Measurements from ENCODE around the gene LRP8.
"Not testable (repeated sequence)": the region's sequence is repeated elsewhere in the genome, so short reads cannot be mapped to it uniquely, and the experiment has no call there.

Gene LRP8

DNA sequence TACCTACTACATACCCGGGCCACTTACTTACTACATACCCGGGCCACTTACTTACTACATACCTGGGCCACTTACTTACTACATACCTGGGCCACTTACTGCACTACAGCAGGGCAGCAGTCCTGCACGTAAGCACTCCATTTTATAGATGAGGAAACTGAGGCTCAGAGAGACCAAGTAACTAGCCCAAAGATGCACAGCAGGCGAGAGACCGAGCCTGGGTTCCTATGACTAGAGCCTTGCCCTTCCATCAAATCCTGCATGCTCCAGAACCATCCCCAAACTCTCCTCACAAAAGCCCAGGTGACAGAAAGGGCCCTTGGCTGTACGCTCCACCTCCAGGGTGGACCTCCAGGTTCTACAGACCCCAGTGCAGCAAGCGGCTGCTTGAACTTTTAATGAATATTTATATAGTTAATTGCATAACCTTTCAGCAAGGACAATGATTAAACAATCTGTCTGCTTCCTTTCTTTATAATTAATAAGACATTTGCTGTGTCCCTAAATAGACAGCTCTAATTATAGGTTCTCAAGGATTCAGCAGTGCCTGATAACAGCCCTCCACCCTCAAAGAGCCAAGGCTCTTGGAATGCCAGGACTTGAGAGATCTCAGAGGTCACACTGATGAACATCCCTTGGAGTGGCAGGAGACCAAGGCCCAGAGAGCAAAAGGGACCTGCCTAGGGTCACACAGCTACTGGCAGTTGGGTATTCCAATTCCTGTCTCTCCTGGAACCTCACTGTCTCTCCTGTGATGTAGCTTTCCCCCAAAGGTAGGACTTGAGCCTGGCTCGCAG is 43.4 kb downstream of the LRP8 start:
- Histone ChIP-seq H2AFZ (ENCODE audit: low read length) (no peak overlapping the region), H3K27me3 (replicated peaks; ENCODE audit: insufficient read depth, low read length) (no peaks in the 10 kb centered on the region), H3K36me3 (replicated peaks; ENCODE audit: insufficient read depth, low read length) (no peaks in the 10 kb centered on the region; the same call in none of the 2 replicates), H3K27ac (ENCODE audit: low read length) (no peak overlapping the region), H3F3A (ENCODE audit: insufficient read depth, low read length) (no peaks in the 10 kb centered on the region), H3K9me2 (replicated peaks; ENCODE audit: insufficient read depth, low read length) (no peaks in the 10 kb centered on the region), H3K9ac (ENCODE audit: low read length) (no peak overlapping the region), H3K4me3 (ENCODE audit: low read length) (no peak overlapping the region), H3K4me1 (ENCODE audit: low read length) (no peaks in the 10 kb centered on the region), H4K20me1 (ENCODE audit: insufficient read depth, low read length) (no peaks in the 10 kb centered on the region), H3K9me3 (replicated peaks; ENCODE audit: insufficient read depth, low read length) (no peaks in the 10 kb centered on the region), H3K4me2 (ENCODE audit: low read depth, low read length) (no peak overlapping the region), H3K79me2 (ENCODE audit: low read length) (no peaks in the 10 kb centered on the region)
- no peak for DNase-seq
- no peak for TF ChIP-seq CTCF (IDR thresholded peaks at IDR 0.05; ENCODE audit: low read length)
- TF ChIP-seq EZH2 (optimal IDR thresholded peaks at IDR 0.05; ENCODE audit: low read depth, low read length) = no peak
- TF ChIP-seq EZH2phosphoT487 (IDR thresholded peaks at IDR 0.05; ENCODE audit: low read length) = no peak

DNA sequence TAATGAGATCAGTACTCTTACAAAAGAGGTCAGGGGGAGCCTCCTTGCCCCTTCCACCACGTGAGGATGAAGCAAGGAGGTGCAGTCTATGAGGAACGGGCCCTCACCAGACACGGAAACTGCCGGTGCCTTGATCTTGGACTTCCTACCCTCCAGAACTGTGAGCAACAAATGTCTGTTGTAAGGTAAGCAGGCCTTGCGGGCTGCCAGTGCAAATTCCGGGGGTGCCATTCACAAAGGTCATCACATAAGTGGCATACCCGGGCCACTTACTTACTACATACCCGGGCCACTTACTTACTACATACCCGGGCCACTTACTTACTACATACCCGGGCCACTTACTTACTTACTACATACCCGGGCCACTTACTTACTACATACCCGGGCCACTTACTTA is 44.7 kb downstream of the LRP8 start:
- H4K20me1 ChIP-seq (ENCODE audit: insufficient read depth, low read length); H3K9ac ChIP-seq (ENCODE audit: low read length); H3K27ac ChIP-seq (ENCODE audit: low read length); H3K9me2 ChIP-seq (replicated peaks; ENCODE audit: insufficient read depth, low read length); H3K79me2 ChIP-seq (ENCODE audit: low read length); H2AFZ ChIP-seq (ENCODE audit: low read length); H3K4me1 ChIP-seq (ENCODE audit: low read length); H3K27me3 ChIP-seq (replicated peaks; ENCODE audit: insufficient read depth, low read length); H3K4me2 ChIP-seq (ENCODE audit: low read depth, low read length); H3F3A ChIP-seq (ENCODE audit: insufficient read depth, low read length); H3K9me3 ChIP-seq (replicated peaks; ENCODE audit: insufficient read depth, low read length); DNase-seq; H3K36me3 ChIP-seq (replicated peaks; ENCODE audit: insufficient read depth, low read length); H3K4me3 ChIP-seq (ENCODE audit: low read length): not testable (repeated sequence)

DNA sequence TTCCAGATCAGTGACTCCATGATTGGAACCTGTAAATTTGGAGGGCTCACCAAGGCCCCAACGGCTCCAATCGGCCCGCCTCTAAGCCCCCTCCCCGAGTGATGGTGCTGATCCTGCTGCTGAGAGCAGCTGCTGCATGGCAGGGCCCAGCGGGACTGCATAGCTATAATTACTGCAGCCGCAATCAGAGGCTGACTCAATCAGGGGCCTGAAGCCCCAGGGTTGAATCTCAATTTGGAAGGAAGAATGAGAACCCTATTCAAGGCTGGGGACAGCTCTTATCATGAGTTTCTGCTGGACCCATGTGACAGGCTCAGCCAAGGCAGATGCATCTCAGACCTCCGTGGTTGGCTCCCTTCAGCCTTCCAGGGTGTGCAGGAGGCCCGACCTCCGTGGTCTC is 46.7 kb downstream of the LRP8 start:
- no peaks in the 10 kb centered on the region for H4K20me1 ChIP-seq (ENCODE audit: insufficient read depth, low read length)
- no peaks in the 10 kb centered on the region for H3F3A ChIP-seq (ENCODE audit: insufficient read depth, low read length)
- no peak overlapping the region for H2AFZ ChIP-seq (ENCODE audit: low read length)
- H3K9ac ChIP-seq (ENCODE audit: low read length) = no peak overlapping the region
- no peaks in the 10 kb centered on the region for H3K9me3 ChIP-seq (replicated peaks; ENCODE audit: insufficient read depth, low read length)
- no peaks in the 10 kb centered on the region for H3K4me1 ChIP-seq (ENCODE audit: low read length)
- H3K36me3 ChIP-seq (replicated peaks; ENCODE audit: insufficient read depth, low read length) = peaks cover 3% of the 10 kb centered on the region; the same call in 1 of the 2 replicates
- no peak for DNase-seq
- H3K27me3 ChIP-seq (replicated peaks; ENCODE audit: insufficient read depth, low read length) = no peaks in the 10 kb centered on the region
- no peak overlapping the region for H3K4me2 ChIP-seq (ENCODE audit: low read depth, low read length)
- TF ChIP-seq EZH2 (optimal IDR thresholded peaks at IDR 0.05; ENCODE audit: low read depth, low read length) = no peak
- TF ChIP-seq EZH2phosphoT487 (IDR thresholded peaks at IDR 0.05; ENCODE audit: low read length) = no peak
- no peak for TF ChIP-seq CTCF (IDR thresholded peaks at IDR 0.05; ENCODE audit: low read length)
- no peaks in the 10 kb centered on the region for H3K9me2 ChIP-seq (replicated peaks; ENCODE audit: insufficient read depth, low read length)
- no peaks in the 10 kb centered on the region; the same call in 1 of the 2 replicates for H3K79me2 ChIP-seq (ENCODE audit: low read length)
- H3K4me3 ChIP-seq (ENCODE audit: low read length) = no peak overlapping the region
- no peak overlapping the region for H3K27ac ChIP-seq (ENCODE audit: low read length)

GRCh38 chr1:53280496-53280895 is 47.4 kb downstream of the LRP8 start:
- Histone ChIP-seq H3K79me2 (ENCODE audit: low read length) (no peaks in the 10 kb centered on the region; the same call in 1 of the 2 replicates), H3K27me3 (replicated peaks; ENCODE audit: insufficient read depth, low read length) (no peaks in the 10 kb centered on the region), H3K4me1 (ENCODE audit: low read length) (no peaks in the 10 kb centered on the region), H3K4me2 (ENCODE audit: low read depth, low read length) (no peak overlapping the region), H2AFZ (ENCODE audit: low read length) (no peak overlapping the region), H3K4me3 (ENCODE audit: low read length) (no peak overlapping the region), H3K9me3 (replicated peaks; ENCODE audit: insufficient read depth, low read length) (no peaks in the 10 kb centered on the region), H3F3A (ENCODE audit: insufficient read depth, low read length) (no peaks in the 10 kb centered on the region), H3K36me3 (replicated peaks; ENCODE audit: insufficient read depth, low read length) (peaks cover 3% of the 10 kb centered on the region; the same call in 1 of the 2 replicates), H3K9me2 (replicated peaks; ENCODE audit: insufficient read depth, low read length) (no peaks in the 10 kb centered on the region), H3K9ac (ENCODE audit: low read length) (no peak overlapping the region), H3K27ac (ENCODE audit: low read length) (no peak overlapping the region), H4K20me1 (ENCODE audit: insufficient read depth, low read length) (no peaks in the 10 kb centered on the region)
- DNase-seq = no peak
- TF ChIP-seq CTCF (IDR thresholded peaks at IDR 0.05; ENCODE audit: low read length) (no peak), EZH2phosphoT487 (IDR thresholded peaks at IDR 0.05; ENCODE audit: low read length) (no peak), EZH2 (optimal IDR thresholded peaks at IDR 0.05; ENCODE audit: low read depth, low read length) (no peak)

All from MM.1S (cell line).